MV-4-11 (cell line): ENCODE results near the gene ZNF621.

Experiments used
- DNase-seq: peaks from one replicate; lab custom pipeline; 2025; lab: John Stamatoyannopoulos, UW

Gene ZNF621

DNA sequence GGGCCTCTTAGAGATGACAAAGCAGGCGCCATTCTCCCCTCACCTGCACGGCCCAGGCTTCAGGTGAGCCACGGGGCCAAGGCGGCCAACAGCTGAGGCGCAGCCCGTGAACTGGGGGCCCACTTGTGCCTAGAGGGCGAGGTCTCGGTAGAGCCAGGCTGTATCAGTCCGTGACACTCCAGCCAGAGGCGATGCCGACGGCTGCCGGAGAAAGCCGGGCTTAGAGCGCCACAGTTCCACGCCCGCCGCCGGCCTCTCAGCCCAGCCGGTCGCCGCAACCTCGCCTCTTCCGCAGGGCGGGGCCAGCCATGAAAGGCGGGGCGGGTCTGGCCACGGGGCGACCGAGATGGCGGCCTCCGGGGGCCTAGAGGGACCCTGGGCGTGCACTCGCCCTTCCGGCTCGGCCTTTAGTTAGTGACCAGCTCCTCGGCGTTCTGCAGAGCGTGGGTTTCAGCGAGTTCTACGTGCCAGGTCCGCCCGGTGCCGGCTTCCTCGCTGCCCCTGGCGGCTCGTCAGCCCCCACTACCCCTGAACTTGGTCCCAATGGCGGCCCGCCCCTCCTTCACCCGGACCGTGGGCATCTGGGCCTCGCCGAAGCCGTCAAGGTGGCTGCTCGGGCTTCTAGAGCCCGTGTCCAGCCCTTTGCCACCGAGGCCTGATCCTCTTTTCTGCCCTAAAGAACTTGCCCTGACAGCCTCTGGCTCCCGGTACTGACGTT is at the start of gene ZNF621:
ZNF621 (plus strand) TSS at position 393 of the 718 bp plus-strand sequence. CDS start 881 bp downstream, outside the sequence.
- DNase-seq, result peak; percentile 74

DNA sequence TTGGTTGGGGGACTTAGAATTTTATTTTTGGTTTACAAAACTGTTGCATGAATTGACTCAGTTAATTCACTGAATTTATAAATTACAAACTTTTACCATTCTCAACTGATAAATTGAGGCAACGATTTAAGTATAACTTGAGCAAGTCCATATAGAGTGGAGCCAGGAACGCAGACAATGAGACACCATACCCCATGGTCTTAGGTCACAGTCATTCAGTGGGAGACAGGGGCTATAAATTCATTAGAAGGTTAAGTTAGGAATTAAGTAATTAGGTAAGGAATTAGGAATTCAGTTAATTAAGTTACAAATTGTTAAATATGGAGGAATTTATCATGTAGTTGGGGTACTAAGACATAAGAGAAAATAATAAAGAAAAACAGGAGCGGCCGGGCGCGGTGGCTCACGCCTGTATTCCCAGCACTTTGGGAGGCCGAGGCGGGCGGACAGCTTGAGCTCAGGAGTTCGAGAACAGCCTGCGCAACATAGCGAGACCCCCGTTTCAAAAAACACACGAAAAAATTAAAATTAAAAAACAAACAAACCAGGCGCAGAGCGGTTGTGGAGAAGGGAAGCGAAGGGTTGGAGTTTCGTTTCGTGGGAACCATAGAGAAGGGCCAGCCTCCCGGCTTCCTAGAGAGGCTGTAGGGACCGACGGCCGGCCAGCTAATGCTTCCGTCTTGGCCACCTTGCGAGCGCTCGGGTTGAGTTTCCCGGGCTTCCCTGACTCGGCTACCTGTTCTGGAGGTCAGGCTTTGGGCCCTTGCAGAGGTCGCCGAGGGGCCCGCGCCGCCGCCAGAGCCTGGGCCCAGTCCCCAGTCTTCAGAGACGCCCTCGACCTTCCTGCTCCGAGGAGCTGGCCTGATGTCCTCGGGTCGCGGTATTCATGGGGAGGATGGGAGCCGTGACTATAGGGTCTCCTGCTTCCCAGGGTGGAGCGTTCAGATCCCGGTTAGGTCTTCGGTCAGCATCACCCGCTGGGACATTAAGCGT is 48.0 kb upstream of the ZNF621 start, which contains the start of gene ZNF619:
ZNF619 (plus strand) TSS at position 645 of the 993 bp plus-strand sequence. CDS start 858 bp downstream, outside the sequence.
- DNase-seq, result peak; percentile 66

DNA sequence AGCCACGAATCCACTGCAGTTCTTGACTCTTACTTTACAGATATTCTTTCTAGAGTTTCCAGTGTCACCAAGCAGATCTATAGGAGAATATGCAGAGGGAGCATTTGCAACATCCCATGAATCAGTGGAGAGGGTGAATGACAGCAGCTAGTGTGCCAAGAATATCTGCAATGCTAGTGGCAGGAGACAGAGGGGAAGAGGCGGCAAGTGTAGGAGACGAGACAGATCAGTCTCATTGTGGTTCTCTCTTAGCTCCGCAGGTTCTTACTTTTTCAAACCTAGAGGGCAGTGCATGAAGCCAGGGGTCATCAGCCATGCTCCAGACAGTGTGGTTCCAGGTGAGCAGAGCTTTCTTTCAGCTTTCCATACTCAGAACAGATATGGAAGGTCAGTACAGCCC is 47.1 kb upstream of the ZNF621 start:
- DNase-seq, result peak; percentile 45

DNA sequence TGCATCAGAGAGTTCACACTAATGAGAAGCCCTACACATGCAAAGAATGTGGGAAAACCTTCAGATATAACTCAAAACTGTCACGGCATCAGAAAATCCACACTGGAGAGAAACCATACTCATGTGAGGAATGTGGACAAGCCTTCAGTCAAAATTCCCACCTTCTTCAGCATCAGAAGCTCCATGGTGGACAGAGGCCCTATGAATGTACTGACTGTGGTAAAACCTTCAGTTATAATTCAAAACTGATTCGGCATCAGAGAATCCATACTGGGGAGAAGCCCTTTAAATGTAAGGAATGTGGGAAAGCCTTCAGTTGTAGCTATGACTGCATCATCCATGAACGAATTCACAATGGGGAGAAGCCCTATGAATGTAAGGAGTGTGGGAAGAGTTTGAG is 37.6 kb upstream of the ZNF621 start:
- no peak for DNase-seq

DNA sequence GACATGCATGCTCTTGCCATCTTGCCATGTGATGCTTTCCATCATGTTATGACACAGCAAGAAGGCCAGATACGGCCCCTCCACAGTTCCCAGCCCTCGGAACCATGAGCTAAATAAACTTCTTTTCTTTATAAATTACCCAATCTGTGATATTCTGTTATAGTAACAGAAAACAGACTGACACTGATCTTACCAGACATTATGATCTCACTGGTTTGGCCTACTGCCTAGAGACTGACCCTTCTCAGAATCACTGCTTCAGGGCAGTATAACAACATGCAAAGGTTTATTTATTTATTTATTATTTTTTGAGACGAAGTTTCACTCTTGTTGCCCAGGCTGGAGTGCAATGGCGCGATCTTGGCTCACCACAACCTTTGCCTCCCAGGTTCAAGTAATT is 33.8 kb upstream of the ZNF621 start:
- DNase-seq, result no peak

DNA sequence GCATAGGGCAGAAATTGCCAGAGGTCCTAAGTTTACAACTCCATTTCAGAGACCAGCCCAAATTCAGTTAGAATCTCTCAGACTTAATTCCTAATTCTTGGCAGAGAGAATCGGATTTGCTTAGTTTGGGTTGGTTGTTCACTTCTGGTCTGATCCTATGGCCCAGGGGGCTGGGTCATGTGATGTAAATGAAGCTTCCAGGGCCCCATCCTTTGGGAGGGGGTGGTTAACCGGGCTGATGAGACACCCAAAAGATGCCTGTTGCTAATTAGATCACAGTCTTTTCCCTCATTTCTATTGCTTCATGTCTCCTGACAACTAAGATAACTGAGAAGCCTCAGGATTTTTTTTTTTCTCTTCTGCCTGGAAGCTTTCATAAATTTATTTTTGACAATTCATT is 30.1 kb upstream of the ZNF621 start:
- DNase-seq, result no peak

DNA sequence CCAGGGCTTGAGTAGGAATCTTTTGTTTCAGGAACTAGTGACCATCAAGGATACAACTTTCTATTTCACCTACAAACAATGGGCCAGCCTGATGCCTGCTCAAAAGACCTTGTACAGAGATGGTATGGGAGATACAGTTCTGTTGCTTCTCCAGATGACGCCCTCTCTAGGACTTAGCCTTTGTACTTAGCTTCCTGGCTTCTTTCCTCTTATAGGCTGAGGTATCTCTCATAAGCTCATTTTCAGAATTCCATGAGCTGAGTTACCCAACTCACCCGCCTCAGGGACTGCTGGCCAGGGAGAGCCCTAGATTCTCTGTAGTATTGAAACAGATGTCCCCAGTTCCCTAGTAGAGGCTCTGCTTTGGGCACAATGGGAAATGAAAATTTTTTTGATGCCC is 27.5 kb upstream of the ZNF621 start:
- no peak for DNase-seq

DNA sequence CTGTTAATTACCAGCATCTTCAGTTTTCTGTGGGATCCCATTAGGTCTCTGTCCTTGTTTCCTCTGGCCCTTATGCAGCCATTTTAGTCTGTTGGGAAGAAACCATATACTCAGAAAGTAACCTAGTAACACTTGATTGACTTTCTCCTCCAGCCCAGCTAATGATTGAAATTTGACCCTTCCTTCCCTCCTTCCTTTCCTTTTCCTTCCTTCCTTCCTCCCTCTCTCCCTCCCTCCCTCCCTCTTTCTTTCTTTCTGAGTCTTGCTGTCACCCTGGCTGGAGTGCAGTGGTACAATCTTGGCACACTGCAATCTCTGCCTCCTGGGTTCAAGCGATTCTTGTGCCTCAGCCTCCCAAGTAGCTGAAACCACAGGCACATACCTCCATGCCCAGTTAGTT is 24.8 kb upstream of the ZNF621 start:
- DNase-seq, result no peak

DNA sequence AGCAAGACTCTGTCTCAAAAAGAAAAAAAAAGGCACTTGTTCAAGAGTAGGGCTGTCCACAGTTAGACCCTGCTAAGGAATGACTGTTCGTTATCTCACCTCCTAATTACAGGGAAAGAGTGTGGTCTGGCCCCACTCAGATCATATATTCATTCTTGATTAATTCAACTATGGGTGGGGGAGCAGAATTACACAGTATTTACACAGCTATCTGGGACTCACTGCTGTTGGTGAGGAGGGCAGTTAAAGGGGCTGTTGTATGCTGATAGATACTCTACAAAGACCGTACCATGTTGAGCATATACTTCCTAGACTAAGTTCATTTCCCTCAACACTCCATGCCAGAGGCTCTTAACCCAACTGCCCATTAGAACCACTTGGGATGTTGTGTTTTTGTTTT is 22.7 kb upstream of the ZNF621 start:
- DNase-seq, result no peak

DNA sequence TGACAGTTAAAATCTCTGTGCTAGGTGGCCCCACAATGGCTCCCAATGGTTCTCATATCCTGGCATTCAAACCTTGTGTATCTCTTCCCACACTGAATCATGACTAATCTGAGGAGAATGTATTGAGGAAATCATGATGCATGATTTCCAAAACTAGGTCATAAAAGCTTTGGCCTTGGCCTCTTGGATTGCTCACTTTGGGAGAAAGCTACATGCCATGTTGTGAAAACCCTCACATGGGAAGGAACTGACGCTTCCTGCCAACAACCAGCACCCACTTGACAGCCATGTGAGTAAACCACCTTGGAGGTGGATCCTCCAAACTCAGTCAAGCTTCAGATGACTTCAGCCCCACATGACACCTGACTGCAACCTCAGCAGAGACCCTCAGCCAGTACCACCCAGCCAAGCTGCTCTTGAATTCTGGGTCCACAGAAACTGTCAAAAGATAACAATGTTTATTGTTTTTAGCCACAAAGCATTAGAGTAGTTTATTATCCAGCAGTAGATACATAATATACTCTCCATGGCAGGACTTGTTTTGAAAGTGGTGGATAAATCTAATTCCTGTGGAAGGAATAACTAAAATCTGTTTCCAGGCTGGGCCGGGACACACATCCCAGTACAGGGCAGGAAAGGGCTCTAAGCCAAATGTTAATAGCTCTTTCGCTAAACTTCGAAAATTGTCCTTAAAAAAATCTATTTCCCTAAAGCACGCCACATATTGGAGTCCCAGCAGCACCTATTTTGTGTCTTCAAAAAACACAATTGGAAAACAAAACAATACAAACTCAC is 19.9 kb upstream of the ZNF621 start:
- DNase-seq, result no peak

DNA sequence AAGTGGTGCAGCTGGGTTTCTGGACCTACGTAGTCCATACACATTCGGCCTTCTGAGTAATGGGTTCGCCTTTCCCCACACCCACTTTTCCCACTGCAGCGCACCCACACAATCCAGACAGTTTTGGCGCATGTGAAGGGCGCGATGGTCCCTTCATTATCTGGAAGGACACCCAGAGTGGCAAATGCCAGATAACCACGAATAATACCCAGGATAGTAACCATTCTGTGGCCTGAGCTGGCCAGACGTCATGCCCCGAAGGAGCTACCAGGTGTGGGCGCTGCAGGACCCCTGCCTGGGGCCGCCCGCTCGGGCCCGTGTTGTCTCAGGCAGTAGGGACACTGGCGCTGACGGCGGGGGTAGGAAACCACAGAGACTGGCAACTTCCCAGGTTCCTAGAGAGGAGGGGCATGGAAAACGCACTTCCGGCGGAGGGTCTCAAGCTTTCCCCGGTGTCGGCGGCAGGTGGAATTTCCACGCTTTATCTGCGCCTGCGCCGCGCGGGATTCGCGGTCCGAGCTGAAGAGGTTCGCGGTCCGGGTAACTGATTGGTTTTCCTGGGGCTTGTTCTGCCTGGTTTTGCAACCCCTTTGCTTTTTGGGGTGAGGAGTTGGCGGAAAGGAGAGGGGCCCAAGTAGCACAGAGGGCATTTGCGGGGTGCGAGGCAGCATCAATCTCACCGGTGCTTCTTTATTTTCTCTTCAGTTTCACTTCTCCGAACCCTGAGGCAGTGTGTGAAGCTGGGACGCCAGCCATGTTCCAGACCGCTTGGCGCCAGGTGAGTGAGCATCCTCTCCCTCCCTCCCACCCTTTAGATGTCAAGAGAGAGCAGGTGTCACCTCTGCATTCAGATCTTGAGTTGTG is 18.9 kb upstream of the ZNF621 start, which contains the start of gene ZNF620:
ZNF620 (plus strand) TSS at position 441 of the 864 bp plus-strand sequence; CDS start at position 755, 314 bp downstream.
- DNase-seq, result no peak

DNA sequence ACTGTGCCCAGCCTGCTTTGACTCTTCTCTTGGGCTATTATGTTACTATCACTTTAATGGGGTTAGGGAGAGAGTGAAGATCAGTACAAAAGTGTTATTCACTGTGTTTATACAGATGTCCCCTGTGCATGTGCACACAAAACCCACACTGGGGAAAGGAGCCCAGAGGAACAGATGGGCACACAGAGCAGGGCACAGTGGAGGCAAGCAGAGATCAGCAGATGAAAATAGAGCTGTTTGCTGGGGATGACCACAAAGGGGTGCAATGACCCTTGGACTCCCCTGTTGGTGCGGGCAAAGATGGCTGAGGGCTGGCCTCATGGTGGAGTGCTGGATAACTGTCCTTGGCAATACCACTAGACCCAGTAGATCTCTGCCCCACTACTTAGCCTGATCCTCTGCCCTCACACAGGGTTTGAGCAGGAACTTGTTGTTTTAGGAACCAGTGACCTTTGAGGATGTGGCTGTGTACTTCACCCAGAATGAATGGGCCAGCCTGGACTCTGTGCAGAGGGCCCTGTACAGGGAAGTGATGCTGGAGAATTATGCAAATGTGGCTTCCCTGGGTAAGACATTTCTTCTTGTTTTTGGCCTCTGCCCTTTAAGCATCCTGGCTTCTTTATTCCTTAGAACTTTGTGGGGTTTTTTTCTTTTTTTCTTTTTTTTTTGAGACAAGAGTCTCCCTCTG is 13.6 kb upstream of the ZNF621 start:
- DNase-seq, result no peak

DNA sequence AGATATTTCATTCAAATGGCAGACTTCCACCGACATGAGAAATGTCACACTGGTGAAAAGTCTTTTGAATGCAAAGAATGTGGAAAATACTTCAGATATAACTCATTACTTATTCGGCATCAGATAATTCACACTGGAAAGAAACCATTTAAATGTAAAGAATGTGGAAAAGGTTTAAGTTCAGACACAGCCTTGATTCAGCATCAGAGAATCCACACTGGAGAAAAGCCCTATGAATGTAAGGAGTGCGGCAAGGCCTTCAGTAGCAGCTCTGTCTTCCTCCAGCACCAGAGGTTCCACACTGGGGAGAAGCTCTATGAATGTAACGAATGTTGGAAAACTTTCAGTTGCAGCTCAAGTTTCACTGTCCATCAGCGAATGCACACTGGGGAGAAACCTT is 8.6 kb upstream of the ZNF621 start:
- no peak for DNase-seq

DNA sequence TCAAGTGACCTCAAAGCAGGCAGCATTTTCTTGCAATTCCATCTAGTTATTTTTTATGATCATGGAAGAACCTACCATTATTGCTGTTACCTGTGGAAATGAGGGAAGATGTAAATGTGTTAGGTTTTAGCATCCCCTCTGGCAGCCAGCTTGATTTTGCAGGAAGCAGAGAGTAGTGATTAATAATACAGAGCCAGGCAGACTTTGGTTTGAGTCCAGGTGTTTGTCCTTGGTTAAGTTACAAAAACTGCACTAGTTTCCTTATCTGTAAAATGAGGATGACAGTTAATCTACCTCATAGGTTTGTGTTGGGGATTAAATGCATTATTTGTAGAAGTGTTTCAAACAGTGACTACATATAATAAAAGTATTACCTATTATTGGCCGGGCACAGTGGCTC is 6.7 kb upstream of the ZNF621 start:
- no peak for DNase-seq

DNA sequence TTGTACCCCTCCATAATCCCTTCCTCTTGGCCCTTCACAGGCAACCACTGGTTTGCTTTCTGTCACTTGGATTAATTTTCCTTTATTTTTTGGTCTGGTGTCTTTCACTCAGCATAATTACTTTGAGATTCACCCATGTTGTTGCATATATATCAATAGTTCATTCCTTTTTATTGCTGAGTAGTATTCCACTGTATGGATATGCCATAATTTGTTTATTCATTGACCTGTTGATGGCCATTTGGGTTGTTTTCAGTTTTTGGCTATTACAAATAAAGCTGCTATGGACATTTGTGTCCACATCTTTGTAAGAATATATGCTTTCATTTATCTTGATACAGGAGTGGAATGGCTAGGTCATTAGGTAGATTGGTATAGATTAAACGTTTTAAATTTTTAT is 5.9 kb upstream of the ZNF621 start:
- DNase-seq, result no peak

DNA sequence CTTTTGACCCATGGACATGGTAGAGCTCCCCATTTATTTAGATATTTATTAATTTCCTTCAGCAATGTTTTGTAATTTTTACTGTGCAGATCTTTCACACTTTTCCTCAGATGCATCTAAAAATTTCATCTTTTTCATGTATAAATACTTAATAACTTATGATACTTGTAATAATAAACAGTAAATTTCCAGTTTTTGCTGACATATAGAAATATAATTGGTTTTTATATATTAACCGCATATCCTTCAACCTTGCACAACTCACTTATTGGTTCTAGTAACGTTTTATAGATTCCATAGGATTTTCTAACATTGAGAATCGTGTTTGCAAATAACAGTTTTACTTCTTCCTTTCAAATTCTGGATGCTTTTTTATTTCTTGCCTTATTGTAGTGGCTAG is 3.5 kb upstream of the ZNF621 start:
- DNase-seq, result no peak

DNA sequence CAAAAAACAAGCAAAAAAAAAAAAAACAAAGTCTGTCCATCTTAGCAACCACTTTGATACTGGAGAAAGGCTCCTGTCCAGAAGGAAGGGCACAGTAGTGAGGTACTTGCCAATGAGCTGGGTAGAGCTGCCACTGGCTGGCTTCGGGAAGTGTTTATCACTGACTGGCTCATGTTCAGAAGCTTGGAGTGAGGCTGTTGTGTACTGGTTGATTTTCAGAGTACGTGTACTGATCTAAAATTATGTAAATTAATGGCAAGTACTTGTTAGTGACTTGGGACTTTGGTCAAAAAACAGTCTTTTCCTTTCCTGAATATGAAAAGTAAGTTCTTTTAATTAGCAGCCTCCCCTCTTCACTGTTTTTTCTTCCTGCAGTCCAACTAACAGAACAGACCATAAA is 979 bp upstream of the ZNF621 start:
- DNase-seq, result no peak

DNA sequence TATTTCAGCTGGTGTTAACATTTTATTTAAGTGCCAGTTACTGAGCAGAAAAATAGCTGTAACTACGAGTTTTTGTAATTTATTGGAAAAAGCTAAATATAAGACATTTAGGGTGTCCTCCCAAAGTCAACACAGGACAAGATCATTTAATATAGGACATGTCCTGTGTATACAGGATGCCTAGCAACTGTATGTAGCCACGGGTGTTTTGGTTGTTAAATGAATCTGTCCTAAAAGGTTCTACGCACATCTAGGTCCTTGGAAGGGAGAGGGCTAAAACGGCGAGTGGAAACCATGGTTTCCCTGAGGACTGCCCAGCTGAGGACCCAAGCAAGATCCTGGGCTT is 565 bp upstream of the ZNF621 start:
- no peak for DNase-seq

DNA sequence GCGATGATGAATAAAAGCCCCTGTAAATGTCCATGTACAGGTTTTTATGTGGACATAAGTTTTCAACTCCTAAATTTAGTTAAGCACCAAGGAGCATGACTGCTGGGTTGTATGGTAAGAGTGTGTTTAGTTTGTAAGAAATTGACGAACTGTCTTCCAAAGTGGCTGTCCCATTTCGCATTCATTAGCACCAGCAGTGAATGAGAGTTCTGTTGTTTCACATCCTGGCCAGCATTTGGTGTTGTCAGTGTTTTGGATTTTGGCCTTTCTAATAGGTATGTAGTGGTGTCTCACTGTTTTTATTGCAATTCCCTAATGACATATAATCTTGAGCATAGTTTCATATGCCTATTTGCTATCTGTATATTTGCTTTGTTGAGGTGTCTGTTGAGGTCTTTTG is 3.7 kb downstream of the ZNF621 start:
- no peak for DNase-seq

DNA sequence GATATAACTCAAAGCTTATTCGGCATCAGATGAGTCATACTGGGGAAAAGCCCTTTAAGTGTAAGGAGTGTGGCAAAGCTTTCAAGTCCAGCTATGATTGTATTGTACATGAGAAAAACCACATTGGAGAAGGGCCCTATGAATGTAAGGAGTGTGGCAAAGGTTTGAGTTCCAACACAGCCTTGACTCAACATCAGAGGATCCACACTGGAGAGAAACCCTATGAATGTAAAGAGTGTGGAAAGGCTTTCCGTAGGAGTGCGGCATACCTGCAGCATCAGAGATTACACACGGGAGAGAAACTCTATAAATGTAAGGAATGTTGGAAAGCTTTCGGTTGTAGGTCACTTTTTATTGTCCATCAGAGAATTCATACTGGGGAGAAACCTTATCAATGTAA is 7.5 kb downstream of the ZNF621 start:
- no peak for DNase-seq

DNA sequence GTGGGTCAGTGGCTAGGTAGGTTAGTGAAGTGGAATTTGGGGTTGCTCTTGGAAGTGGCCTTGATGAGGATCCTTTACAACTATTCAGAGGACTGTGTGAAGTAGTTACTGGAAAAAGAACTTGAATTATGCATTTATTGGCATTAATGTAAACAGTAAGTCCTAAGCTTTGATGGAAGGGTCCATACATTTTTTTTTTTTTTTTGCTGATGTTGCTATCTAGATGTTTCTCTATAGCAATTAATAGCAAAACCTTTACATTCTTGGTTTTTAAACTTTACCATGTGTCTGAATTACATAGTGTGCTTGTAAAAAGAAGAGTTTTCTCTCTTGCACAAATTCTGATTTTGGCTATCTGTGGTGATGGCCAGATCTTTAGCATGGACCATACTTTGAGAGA is 9.5 kb downstream of the ZNF621 start:
- DNase-seq, result no peak
